ENCODE results near the gene CLPTM1L.
"Not testable (repeated sequence)": the region's sequence is repeated elsewhere in the genome, so short reads cannot be mapped to it uniquely, and the experiment has no call there.

The CLPTM1L gene

DNA sequence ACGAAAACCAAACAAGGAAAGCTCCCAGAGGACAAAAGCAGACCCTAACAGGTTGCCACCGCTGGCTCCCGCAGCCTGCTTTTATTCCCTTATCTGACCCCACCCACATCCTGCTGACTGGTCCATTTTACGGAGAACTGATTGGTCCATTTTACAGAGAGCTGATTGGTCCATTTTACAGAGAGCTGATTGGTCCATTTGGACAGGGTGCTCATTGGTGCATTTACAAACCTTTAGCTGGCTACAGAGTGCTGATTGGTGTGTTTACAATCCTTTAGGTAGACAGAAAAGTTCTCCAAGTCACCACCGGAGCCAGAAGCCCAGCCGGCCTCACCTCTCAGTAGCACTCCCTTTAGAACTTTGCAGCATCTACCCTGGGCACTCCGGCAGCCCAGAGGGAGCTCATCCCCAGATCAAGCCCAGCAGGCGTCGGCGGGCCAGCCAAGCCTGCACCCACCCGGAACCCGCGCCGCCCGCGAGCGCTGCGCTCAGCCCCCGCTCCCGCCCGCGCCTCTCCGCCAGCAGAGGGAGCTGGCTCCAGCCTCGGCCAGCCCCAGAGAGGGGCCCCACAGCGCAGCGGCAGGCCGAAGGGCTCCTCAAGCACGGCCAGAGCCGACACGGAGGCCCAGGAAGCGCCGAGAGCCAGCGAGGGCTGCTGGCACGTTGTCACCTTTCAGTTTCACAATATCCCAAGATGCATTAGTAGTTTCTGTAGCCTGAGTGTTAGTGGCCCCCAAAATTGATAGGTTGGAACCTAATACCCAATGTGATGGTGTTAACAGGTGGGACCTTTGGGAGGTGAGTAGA is 35.3 kb upstream of the CLPTM1L start:
- DNase-seq (ENCODE audit: low spot score) = peak; percentile 54

GRCh38 chr5:1378866-1379659 is 34.2 kb upstream of the CLPTM1L start:
- DNase-seq (ENCODE audit: low spot score) = no peak

DNA sequence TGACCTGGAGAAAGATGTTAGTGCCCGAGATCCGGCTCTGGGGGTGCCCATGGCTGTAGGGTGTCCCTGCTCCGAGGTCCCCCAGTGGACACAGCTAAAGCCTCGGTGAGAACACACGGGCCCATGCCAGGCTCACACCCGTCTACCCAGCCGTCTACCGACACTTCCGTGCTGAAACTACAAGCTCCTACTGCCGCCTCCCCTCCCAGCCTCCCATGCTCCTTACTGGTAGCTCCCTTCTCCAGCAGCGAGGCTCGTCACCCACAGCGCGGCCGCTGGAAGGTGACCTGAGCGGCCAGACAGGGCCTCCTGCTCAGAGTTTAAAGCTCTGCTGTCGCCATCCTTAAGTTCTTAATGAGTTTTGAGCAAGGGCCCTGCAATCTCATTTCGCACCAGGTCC is 33.2 kb upstream of the CLPTM1L start:
- no peak for DNase-seq (ENCODE audit: low spot score)

DNA sequence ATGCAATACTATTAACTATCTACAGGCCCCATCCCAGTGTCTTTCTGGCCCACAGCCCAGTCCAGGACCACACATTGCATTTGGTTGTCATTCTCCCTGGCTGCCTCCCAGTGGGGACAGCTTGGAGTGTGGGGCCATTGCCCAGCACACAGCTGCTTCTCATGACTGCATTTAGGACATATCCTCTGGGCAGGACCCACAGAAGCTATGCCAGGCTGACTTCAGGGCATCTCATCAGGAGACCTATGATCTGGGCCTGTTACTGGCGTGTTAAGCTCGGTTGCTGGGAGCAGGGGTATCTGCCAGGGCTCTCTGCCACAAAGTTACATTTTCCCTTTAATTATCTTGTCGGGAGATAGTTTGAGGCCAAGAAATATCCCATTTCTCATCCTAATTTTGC is 32.1 kb upstream of the CLPTM1L start:
- DNase-seq (ENCODE audit: low spot score) = no peak

DNA sequence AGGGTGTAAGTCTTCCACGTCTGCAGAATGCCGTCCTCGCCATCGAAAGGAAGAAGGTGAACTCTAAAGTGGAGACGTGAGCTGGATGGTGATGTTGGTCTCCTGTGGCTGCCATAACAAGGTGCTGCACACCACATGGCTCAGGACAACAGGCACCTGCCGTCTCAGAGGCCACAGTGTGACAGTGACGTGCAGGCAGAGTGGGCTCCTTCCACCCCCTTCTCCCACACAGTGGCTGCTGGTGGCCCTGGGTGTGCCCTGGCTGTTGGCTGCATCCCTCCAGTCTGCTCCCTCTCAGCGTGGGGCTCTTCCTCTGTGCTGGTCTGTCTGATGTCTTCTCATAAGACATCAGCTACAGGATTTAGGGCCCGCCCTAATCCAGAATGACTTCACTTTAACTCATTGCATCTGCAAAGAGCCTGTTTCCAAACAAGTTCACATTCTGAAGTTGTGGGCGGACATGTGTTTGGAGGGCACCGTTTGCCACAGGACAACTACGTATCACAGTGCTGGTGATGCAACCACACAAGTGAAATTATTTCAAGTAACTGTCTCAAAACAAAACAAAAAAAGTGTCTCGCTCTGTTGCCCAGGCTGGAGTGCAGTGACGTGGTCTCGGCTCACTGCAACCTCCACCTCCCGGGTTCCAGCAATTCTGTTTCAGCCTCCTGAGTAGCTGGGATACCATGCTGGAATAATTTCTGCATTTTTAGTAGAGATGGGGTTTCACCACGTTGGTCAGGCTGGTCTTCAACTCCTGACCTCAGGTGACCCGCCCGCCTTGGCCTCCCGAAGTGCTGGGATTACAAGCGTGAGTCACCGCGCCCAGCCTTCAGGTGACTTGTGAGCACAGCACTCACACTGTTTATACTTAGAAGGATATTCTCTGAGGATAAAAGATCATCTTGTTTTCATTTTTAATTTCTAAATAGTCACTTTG is 31.2 kb upstream of the CLPTM1L start:
- DNase-seq (ENCODE audit: low spot score) = no peak

DNA sequence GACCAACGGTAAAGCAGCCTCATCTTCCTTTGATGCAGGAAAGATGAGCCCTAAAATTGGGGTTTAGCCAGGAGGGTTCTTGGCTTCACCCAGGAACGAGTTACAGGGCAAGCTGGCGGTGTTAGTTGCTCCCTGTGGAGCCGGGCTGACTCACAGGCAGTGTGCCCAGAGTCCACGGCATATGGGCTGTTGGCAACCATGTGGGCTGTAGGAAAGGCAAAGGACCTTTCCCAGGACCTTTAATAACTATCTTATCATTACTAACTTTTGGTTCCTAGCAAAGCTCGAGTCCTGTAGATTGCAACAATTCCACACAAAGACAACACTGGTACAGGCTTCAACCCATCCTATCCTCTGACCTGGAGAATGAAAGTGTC is 29.8 kb upstream of the CLPTM1L start:
- no peak for DNase-seq (ENCODE audit: low spot score)

GRCh38 chr5:1374030-1374678 is 29.3 kb upstream of the CLPTM1L start:
- DNase-seq (ENCODE audit: low spot score) = no peak

GRCh38 chr5:1371972-1372342 is 27.1 kb upstream of the CLPTM1L start:
- not testable (repeated sequence) for DNase-seq (ENCODE audit: low spot score)

- DNase-seq (ENCODE audit: low spot score) = no peak
Measured at GRCh38 chr5:1371218-1371971, 26.5 kb upstream of the CLPTM1L start.

DNA sequence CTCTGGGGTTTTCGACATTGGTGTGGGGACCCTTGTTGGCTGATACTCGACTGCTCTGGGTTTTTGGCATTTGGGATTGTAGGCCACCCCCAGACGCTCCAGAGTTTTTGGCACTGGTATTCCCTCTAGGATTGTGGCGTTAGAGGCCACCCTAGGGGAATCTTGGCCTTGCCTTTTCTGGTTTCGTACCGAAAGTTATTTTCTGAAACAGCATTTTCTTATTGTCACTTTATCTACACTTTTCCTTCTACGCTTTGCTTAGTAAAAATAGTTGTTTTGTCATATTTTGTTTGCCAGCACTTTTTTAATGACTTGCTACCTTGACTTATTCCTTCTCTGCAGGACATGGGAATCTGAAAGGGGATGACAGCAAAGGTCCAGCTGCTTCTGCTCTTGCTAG is 25.1 kb upstream of the CLPTM1L start:
- no peak for DNase-seq (ENCODE audit: low spot score)

GRCh38 chr5:1368756-1369155 is 23.9 kb upstream of the CLPTM1L start:
- DNase-seq (ENCODE audit: low spot score) = no peak

GRCh38 chr5:1368236-1368635 is 23.3 kb upstream of the CLPTM1L start:
- DNase-seq (ENCODE audit: low spot score) = no peak

DNA sequence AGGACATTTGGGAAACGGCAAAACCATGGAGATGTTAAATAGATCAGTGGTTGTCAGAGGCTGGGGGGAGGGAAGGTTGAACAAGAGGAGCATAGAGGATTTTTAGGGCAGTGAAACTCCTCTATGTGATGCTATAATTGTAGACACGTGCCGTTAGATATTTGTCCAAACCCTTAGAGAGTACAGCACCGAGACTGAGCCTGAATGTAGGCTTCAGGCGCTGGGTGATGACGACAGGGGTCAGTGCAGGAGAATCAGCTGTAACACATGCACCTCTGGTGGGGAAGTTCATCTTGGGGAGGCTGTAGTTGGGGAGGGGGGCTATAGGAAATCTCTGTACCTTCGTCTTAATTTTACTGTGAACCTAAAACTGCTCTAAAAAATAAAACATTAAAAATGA is 22.2 kb upstream of the CLPTM1L start:
- DNase-seq (ENCODE audit: low spot score) = no peak

DNA sequence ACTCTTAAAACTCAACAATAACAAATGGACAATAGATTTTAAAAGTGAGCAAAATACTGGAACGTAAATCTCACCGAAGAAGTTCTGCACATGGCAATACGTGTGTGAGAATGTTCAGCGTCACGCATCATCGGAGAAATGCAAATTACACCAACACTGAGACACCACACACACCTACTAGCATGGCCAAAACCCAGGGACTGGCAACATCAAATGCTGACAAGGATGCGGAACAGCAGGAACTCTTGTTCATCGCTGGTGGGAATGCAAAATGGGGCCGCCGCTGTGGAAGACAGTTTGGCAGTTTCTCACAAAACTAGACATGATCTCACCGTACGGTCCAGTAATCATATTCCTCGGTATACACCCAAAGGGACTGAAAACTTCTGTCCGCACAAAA is 21.6 kb upstream of the CLPTM1L start:
- no peak for DNase-seq (ENCODE audit: low spot score)

DNA sequence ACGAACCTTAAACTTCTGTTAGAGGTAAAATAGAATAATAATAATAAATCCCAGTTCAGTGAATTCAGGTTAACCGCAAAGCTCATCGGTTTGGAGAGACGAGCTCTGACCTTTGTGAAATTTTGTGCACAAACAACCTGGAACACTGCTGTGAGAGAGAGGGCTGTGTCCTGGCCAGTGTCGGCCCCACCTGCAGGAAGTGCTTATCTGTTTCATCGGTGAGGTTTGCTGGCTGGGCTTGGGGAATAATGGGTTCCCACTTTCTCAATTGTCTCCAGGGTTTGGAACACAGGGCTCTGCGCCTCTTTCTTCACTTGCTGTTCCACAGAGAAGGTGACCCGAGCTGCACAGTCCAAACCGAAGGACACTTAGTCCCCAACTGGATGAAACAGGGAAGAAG is 19.3 kb upstream of the CLPTM1L start:
- no peak for DNase-seq (ENCODE audit: low spot score)

DNA sequence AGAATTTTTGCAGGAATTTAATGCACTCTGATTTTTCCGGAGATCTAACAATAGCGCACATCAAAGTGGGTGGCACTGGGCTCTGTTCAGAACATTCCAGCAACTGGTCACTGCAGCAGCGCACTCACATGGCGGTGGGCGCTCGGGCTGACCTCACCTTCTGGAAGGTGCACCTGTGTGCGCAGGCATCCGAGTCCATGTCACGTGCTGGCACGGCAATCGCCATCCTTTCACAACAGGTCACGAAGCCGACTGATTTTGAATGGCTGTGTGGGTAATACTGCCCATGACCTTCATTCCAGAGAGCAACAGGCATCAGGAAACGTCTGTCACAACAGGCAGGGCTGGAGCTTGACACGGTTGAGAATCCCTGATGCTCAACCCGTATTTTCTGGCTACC is 18.7 kb upstream of the CLPTM1L start:
- DNase-seq (ENCODE audit: low spot score) = no peak

DNA sequence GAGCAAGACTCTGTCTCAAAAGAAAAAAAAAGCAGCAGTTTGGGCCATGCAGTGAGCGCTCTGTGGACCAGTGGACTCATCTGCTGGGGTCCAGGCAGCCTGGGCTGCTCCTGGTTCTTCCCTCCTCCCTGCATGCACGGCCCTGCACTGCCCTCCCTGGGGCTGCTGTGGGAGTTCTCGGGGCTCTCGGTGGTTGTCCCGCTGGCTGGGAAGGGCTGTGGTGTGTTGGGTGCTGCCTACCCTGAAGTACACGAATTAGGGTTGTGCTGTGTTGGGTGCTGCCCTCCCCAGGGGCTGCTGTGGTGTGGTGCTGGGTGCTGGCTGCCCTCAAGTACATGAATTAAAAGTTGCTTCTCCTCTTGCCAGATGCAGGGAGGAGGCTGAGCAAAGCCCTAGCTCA is 18.3 kb upstream of the CLPTM1L start:
- DNase-seq (ENCODE audit: low spot score) = no peak

DNA sequence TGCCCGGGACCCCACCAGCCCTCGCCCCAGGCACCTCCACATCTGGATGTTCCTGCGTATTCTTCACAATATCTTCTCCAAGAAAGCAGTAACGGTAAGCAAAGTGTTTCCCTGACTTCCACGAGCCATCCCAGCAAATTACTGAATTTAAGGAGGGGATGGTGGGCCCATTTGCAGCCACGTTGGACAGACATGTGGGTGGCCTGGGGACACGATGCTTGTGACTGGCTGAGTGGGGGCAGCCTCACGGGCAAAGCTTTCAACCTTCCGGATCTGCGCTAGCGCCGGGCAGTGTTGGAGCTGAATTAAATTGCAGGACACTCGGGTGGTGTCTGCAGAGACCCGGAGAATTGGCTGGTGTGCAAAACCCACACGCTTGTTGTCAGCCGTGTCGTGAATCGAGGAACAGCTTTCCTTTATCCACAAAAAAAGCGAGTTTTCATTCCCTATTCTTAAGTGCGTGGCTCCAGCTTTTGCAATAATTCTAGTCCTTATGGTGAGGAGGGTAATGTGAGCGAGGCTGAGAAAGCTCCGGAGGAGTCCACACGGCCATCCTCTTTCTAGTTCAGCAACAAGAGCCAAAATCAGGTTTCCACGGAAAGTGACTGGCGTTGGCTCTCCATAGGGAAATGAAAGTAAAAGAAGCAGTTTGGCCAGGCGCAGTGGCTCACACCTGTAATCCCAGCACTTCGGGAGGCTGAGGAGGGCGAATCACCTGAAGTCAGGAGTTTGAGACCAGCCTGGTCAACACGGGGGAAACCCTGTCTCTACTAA is 17.5 kb upstream of the CLPTM1L start:
- no peak for DNase-seq (ENCODE audit: low spot score)

DNA sequence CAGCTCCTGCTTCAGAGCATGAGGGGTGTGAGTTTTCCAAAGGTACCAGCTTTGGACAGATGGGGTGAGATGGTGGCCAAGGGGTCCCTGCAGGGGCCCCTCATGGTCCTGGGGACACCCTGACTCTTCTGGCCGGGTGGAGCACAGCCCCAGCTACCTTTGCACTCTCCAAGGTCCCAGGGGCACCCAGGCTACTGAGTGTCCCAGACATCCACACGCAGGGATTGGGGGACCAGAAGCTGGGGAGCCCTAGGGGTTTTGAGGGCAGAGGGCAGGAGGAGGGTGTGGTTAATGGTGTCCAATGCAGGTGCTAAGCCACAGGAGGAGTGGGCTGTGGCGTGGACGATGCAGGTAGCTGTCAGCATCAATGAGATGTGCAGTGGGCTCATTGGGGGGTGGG is 16.0 kb upstream of the CLPTM1L start:
- no peak for DNase-seq (ENCODE audit: low spot score)

- not testable (repeated sequence) for DNase-seq (ENCODE audit: low spot score)
Measured at GRCh38 chr5:1360367-1360766, 15.5 kb upstream of the CLPTM1L start.
